ENCODE results near the gene PCAT7. TPM values are rescaled to one million over a fixed set of nuclear protein-coding genes. Genes with fewer than 3 reads are reported as not detected.

The PCAT7 gene
- polyA plus RNA-seq, 1 donor (not counting 4 experiments of a cell fraction or from before 2014, with no cell fraction given) = not detected

GRCh38 chr9:94619026-94619425 lies 64.1 kb downstream of the PCAT7 start:
- dilution Hi-C loops (cut with MboI; ENCODE audit: extremely low pct_ligation_motif_present, low sequenced_read_pairs) = no loop called here
- FAIRE-seq = no peak
- Histone ChIP-seq H3K4me1 (ENCODE audit: control insufficient read depth, extremely low read depth, insufficient read depth, low read length) (no peaks in the 10 kb centered on the region), H3K9me3 (ENCODE audit: control insufficient read depth, low read depth, low read length) (no peaks in the 10 kb centered on the region), H3K9ac (ENCODE audit: control insufficient read depth, extremely low read depth, insufficient read depth, low read length) (no peak overlapping the region), H2AFZ (ENCODE audit: control insufficient read depth, low read length) (no peak overlapping the region), H3K27me3 (ENCODE audit: control insufficient read depth, extremely low read depth, insufficient read depth, low read length) (no peaks in the 10 kb centered on the region), H3K4me3 (ENCODE audit: control insufficient read depth in 2 of 3, extremely low read depth in 1 of 3, insufficient read depth in 2 of 3, low read depth in 1 of 3, low read length in 3 of 3) (no peak overlapping the region), H3K79me2 (ENCODE audit: control insufficient read depth, insufficient read depth, low read length) (no peaks in the 10 kb centered on the region), H3K27ac (ENCODE audit: control insufficient read depth, insufficient read depth, low read length) (no peak overlapping the region), H3K36me3 (ENCODE audit: control insufficient read depth in 2 of 2, extremely low read depth in 1 of 2, insufficient read depth in 2 of 2, low read length in 2 of 2) (no peaks in the 10 kb centered on the region), H4K20me1 (ENCODE audit: control insufficient read depth, extremely low read depth, insufficient read depth, low read length) (no peaks in the 10 kb centered on the region), H3K9me1 (ENCODE audit: control insufficient read depth, extremely low read depth, insufficient read depth, low read length) (no peaks in the 10 kb centered on the region), H3K4me2 (ENCODE audit: control insufficient read depth, extremely low read depth, insufficient read depth, low read depth, low read length) (no peak overlapping the region)
- no peak for DNase-seq (ENCODE audit: low read depth, low spot score)
- no peak for TF ChIP-seq EZH2 (IDR thresholded peaks at IDR 0.05; ENCODE audit: low read length)
- no peak for TF ChIP-seq CTCF (optimal IDR thresholded peaks at IDR 0.05 in 1 of 3, IDR thresholded peaks at IDR 0.05 in 1 of 3, conservative IDR thresholded peaks at IDR 0.05 in 1 of 3; ENCODE audit: extremely low read depth in 1 of 3, insufficient read depth in 2 of 3, low read length in 3 of 3)

Small RNA genes lying within 50 kb of the gene (small RNA-seq; reads per million reads assigned to genes)
- gene RNU6-669P (ENCODE audit: insufficient read length in 3 of 3, low read depth in 3 of 3, low replicate concordance in 1 of 3) = 0 reads per million in 3 experiments

Other genes starting within 250 kb of the PCAT7 start
- gene NUTM2F, start 226.4 kb upstream of the PCAT7 start, polyA plus RNA-seq = not detected in 3 replicates
- not detected in 3 replicates for gene FBP2, start 38.7 kb downstream of the PCAT7 start, polyA plus RNA-seq
- 0.16 to 0.29 TPM (median 0.26 TPM) in 3 replicates for gene FBP1, start 84.4 kb downstream of the PCAT7 start, polyA plus RNA-seq
- 25.2 to 30.1 TPM (median 27.0 TPM) in 3 replicates for gene AOPEP, start 171.6 kb downstream of the PCAT7 start, polyA plus RNA-seq

All from keratinocyte (primary cell).